ENCODE measurements around the gene ADAM23. TPM values are rescaled to one million over a fixed set of nuclear protein-coding genes. Genes with fewer than 3 reads are reported as not detected.
A peak's percentile ranks its signal among the peaks of the same experiment; 100 is the strongest.

The ADAM23 gene
- total RNA-seq, 1 donor from 2014 or later, result 0.92 TPM

DNA sequence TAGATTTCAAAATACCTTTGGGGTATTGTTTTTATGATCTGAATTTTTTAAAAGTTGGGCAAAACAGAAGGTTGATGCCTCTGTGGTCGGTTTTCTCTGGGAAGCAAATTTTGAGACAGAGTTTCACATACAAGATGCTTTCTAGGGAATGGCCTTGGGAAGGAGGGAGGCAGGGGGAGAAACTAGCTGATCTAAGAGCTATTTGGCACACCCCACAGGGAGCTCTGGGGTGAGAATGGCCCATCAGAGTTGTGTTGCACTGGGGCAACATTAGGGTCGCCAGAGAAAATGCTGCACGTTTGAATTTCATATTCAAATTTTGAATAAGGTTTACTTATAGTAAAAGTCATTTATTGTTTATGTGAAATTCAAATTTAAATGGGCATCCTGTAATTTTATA lies 11.9 kb upstream of the ADAM23 start:
- DNase-seq (ENCODE audit: low read depth), result no peak
- TF ChIP-seq CTCF (conservative IDR thresholded peaks at IDR 0.05; ENCODE audit: low read depth, low read length), result no peak
- no peak overlapping the region for H3K4me3 ChIP-seq (ENCODE audit: low read depth, low read length)

DNA sequence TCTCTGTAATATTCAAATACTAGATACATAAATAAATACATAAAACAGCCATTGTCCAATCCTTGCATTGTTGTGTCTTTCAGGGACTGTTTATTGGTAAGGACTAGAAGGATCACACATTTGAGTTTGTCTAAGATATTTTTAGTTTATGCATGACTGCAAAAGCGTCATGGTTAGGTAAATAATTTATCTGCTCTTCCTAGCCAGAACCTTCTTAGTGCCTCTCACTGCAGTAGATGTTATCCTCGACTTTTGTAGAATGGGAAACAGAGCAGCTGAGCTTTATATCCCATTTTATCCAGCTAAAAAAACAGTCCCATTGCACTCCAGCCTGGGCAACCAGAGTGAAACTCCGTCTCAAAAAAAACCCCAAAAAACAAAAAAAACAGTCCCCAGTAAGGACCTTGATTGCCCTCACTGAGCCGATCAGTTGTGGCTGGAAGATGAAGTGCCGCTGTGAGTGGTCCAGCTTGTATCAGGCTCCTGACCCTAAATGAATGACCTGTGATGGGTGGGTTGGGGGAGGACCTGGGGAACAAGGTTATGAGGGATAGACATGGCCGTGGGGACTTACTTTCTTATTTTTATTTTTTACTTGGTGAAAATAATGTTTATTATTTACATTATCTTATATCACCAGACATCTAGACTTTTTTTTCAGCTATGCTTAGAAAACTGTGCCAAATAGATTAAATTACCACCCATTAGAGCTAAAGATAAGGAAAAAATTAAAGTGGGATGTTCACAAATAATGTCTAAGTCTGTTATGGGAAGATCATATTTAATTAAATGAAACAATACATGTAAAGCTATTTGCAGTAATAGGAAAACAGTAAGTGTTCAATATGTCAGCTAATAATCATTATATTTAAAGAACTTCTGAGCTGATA lies 10.9 kb upstream of the ADAM23 start:
- peak; percentile 3 for DNase-seq (ENCODE audit: low read depth)
- no peak overlapping the region for H3K4me3 ChIP-seq (ENCODE audit: low read depth, low read length)
- no peak for TF ChIP-seq CTCF (conservative IDR thresholded peaks at IDR 0.05; ENCODE audit: low read depth, low read length)

GRCh38 chr2:206433190-206433589 lies 10.1 kb upstream of the ADAM23 start:
- no peak for TF ChIP-seq CTCF (conservative IDR thresholded peaks at IDR 0.05; ENCODE audit: low read depth, low read length)
- H3K4me3 ChIP-seq (ENCODE audit: low read depth, low read length), result no peak overlapping the region
- DNase-seq (ENCODE audit: low read depth), result no peak

- TF ChIP-seq CTCF (conservative IDR thresholded peaks at IDR 0.05; ENCODE audit: low read depth, low read length), result no peak
- no peak overlapping the region for H3K4me3 ChIP-seq (ENCODE audit: low read depth, low read length)
- no peak for DNase-seq (ENCODE audit: low read depth)
Observed at GRCh38 chr2:206433686-206434085, 9.6 kb upstream of the ADAM23 start.

GRCh38 chr2:206435742-206436141 lies 7.6 kb upstream of the ADAM23 start:
- no peak for TF ChIP-seq CTCF (conservative IDR thresholded peaks at IDR 0.05; ENCODE audit: low read depth, low read length)
- no peak overlapping the region for H3K4me3 ChIP-seq (ENCODE audit: low read depth, low read length)
- DNase-seq (ENCODE audit: low read depth), result no peak

DNA sequence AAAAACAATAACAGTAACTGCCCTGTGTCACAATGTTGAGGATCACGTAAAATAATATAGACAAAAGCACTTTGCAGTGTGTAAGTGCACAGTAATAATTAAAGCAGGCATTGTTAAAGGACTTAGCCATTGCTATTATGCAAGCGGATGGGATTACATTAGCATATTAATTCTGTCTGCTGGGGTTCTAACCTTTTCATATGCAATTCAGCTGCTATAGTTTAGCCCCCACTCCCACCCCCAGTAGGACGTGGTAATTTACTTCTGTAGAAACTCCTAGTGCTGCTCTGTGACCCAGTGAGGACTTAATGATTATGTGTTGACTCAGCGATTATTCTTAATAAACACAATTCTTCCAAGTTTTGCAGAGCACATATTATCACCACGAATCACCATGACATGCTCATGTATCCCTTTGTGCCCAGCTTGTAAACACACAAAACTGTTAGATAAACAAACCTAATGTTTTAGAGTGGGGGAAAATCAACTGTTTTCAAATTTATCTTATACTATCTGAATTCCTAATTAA lies 5.1 kb upstream of the ADAM23 start:
- TF ChIP-seq CTCF (conservative IDR thresholded peaks at IDR 0.05; ENCODE audit: low read depth, low read length), result no peak
- no peak for DNase-seq (ENCODE audit: low read depth)
- no peak overlapping the region for H3K4me3 ChIP-seq (ENCODE audit: low read depth, low read length)

DNA sequence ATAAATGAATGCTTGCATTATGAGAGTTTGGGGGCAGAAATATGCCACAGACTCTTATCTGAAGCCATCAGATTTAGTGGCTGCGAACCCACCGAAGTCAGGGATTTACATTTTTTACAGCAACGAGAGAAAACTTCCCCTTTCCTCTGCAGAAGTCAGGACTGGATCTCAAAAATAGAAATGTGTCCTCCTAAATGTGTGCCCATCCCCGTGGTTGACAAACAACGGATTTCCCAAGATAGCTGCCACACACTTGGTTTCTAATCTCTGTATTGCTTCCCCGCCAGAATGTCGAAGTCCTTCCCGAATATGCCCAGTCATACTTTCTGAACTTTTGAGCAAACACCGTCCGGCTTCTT lies 879 bp upstream of the ADAM23 start:
- DNase-seq (ENCODE audit: low read depth), result no peak
- H3K4me3 ChIP-seq (ENCODE audit: low read depth, low read length), result no peak overlapping the region
- TF ChIP-seq CTCF (conservative IDR thresholded peaks at IDR 0.05; ENCODE audit: low read depth, low read length), result no peak
